DMS79 (cell line): ENCODE results near the gene CD80.
"Not testable (repeated sequence)": the region's sequence is repeated elsewhere in the genome, so short reads cannot be mapped to it uniquely, and the experiment has no call there.

Source experiments
- DNase-seq: peaks from one replicate; lab custom pipeline; 2025; lab: John Stamatoyannopoulos, UW

Gene CD80

GRCh38 chr3:119559441-119559963 lies at the start of gene CD80:
Gene CD80 (minus strand): TSS chr3:119559614. CDS start chr3:119557728, 1,886 bp downstream.
- no peak for DNase-seq

GRCh38 chr3:119608405-119609000 lies 49.1 kb upstream of the CD80 start:
- no peak for DNase-seq

GRCh38 chr3:119604878-119605277 lies 45.5 kb upstream of the CD80 start:
- no peak for DNase-seq

GRCh38 chr3:119602676-119603075 lies 43.3 kb upstream of the CD80 start:
- DNase-seq, result no peak

- no peak for DNase-seq
Measured at GRCh38 chr3:119601154-119601553, 41.7 kb upstream of the CD80 start.

GRCh38 chr3:119600732-119601131 lies 41.3 kb upstream of the CD80 start:
- DNase-seq, result no peak

GRCh38 chr3:119599558-119600174 lies 40.3 kb upstream of the CD80 start:
- DNase-seq, result no peak

- no peak for DNase-seq
Measured at GRCh38 chr3:119598410-119599098, 39.1 kb upstream of the CD80 start.

- no peak for DNase-seq
Measured at GRCh38 chr3:119597548-119598288, 38.3 kb upstream of the CD80 start, which contains the start of gene PLA1A. Gene PLA1A (plus strand): TSS chr3:119597885. CDS start chr3:119597914, 29 bp downstream.

- DNase-seq, result no peak
Measured at GRCh38 chr3:119596398-119596797, 37.0 kb upstream of the CD80 start.

- no peak for DNase-seq
Measured at GRCh38 chr3:119595639-119596334, 36.4 kb upstream of the CD80 start.

GRCh38 chr3:119594929-119595328 lies 35.5 kb upstream of the CD80 start:
- not testable (repeated sequence) for DNase-seq

- DNase-seq, result no peak
Measured at GRCh38 chr3:119594066-119594465, 34.7 kb upstream of the CD80 start.

GRCh38 chr3:119592861-119593260 lies 33.4 kb upstream of the CD80 start:
- no peak for DNase-seq

GRCh38 chr3:119590706-119591105 lies 31.3 kb upstream of the CD80 start:
- DNase-seq, result no peak

GRCh38 chr3:119589102-119589773 lies 29.8 kb upstream of the CD80 start:
- no peak for DNase-seq

- no peak for DNase-seq
Measured at GRCh38 chr3:119588112-119588511, 28.7 kb upstream of the CD80 start.

- no peak for DNase-seq
Measured at GRCh38 chr3:119586733-119587172, 27.3 kb upstream of the CD80 start.

GRCh38 chr3:119585856-119586570 lies 26.6 kb upstream of the CD80 start:
- DNase-seq, result no peak

- DNase-seq, result no peak
Measured at GRCh38 chr3:119585208-119585607, 25.8 kb upstream of the CD80 start.
